Stimulated activated CD4-positive, alpha-beta T cell treated with anti-CD3 and anti-CD28 coated beads, Interleukin-4, amount 100 ng/mL, for 1 hour (primary cell): Measurements from ENCODE around the gene CACNA1B.

Source experiments
- DNase-seq: peaks from one replicate; pipeline ENCODE4 v3.0.0-alpha.2; 2020

CACNA1B gene

DNA sequence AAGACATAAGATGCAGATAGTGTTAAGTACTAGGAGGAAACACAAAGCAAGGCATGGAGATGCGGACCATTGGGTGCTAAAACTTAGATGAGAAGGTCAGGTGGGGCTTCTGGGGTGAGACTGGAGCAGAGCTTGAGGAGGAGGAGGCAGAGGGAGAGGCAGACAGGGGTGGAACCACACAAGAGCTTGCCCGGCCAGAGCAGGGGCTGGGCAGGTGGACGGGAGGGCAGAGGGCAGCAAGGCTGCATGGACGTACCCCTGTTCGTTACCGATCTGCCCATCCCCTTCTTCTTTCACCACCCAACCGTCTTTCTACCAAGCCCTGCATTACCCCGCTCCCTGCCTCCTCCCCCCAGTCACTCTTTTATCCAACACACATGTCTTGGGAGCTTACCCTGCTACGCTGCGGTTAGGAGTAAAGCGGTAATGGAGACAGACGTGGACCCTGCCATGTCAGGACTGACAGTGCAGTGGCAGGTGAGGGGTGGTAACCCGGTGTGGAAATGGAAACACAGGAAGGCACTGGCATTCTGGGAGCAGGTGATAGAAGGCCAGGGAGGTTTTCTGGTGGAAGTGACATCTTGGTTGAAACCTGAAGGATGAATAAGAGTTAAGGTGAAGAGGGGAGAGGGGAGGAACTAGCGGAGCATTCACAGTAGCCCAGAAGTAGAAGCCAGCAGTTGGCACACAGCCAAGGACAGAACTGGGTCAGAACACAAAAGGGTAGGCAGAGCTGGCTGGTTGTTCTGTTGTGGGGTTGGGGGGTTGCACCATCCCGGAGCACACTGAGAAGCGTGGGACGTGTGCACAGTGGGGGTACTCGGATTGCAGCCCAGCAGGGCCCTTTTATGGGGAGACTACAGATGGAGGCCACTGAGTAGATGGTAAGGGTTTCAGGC, 167.2 kb downstream of the CACNA1B start:
- no peak for DNase-seq

DNA sequence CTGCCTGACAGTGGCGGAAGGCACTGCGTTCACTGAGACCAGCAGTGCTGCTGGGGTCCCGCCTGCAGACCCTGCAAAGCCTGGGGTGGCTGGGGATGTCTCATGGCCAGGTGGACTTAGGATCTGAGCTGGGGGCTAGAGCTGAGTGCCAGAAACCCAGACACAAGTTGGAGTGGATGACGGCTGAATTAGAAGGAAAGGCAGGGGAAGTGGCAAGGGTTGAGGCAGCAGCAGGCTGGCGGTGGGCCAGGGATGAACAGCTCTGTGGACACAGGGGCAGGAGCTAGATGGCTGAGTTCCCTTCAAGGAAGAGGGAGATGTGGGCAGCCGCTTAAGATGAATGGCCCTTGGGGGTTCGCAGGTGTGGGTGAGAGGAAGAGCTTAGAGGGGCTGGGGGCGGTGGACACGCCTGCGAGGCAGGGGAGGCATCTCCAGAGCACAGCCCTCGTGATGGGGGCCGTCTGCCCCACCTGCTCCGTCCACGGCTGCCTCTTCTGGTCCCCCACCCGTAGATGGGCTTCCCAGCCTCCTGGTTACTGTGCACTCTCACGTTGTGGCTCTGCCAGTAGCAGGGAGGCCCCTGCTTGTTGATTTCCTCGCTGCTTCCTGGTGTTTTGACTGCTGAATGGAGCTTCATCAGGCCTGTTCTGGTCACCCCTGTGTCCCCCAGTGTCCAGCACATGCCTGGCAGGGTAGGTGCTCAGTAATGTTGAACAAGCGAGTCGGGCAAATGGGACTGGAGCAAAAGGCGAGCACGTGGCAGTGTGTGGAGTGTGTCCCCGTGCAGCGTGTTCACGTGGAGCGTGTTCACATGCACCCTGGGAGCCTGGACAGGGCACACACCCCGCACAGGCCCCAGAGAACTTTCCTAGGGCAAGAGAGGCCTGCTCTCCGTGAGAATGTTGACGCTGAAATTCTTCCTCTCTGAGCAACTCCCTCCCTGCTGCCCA, 168.2 kb downstream of the CACNA1B start:
- no peak for DNase-seq

DNA sequence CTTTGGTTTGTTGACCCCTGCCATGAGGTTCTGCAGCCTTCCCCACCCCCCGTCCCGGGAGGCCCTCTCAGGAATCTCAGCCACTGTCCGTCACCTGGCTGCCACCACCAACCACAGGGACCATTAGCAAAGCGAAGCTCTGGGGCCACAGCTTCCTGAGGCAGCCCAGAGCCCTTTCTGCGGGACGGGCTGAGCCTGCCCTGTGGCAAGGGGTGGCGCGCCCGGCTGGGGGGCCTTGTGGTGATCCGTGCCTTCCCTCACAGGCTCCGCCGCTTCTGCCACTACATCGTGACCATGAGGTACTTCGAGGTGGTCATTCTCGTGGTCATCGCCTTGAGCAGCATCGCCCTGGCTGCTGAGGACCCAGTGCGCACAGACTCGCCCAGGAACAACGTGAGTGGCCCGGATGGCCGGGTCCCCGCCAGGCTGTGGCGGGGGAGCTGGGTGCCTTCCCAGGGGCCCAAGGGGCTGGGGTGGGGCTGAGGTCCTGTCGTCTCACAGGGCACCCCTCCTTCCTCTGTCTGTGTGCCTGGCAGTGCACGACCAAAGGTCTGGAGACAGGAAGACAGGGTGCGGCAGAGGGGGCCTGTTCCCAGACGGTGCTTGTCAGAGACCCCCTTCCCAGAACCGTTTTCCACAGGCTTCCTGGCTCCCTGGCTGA, 169.2 kb downstream of the CACNA1B start:
- DNase-seq = no peak

DNA sequence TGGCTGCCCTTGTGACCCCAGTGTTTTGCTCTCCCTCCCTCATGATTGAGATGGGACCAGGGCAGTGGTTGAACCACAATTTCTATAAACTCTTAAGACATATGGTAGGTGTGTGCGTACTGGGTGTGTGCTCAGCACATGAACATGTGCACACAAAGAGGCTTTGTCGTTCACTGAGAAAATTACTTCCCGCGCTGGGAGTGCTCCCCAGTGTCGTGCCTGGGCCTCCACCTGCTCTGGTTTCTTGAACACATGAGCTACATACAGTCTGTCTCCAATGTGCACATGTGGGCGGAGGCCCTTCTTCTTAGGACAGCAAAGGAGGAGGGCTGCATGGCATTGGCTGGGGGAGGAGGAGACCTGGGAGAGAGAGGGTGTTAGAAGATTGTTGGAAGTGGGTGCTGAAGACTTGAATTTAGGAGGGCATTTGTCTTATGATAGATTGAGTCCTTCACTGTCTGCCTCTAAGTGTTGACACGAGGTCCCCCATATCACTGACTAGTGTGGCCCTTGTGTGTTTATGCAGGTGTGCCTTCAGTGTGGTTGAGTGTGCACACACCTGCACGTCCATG, 170.0 kb downstream of the CACNA1B start:
- DNase-seq = no peak

DNA sequence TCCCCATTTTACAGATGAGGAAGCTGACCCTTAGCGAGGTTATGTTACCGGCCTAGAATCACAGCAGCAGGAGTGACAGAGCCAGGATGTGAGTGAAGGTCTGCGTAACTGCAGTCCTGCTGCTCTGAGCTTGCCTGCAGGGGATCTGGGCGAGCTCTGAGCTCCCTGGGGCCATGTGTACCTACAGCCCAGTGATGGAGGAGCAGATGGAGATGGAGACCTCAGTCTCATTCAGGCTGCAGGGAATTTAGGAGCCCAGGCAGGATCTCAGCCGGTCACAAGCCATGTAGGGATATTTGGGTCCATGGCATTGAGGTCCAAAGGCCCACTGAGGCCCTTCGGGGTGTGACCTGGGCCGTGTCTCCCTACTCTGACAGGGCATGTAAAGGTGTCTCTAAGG, 170.6 kb downstream of the CACNA1B start:
- no peak for DNase-seq

DNA sequence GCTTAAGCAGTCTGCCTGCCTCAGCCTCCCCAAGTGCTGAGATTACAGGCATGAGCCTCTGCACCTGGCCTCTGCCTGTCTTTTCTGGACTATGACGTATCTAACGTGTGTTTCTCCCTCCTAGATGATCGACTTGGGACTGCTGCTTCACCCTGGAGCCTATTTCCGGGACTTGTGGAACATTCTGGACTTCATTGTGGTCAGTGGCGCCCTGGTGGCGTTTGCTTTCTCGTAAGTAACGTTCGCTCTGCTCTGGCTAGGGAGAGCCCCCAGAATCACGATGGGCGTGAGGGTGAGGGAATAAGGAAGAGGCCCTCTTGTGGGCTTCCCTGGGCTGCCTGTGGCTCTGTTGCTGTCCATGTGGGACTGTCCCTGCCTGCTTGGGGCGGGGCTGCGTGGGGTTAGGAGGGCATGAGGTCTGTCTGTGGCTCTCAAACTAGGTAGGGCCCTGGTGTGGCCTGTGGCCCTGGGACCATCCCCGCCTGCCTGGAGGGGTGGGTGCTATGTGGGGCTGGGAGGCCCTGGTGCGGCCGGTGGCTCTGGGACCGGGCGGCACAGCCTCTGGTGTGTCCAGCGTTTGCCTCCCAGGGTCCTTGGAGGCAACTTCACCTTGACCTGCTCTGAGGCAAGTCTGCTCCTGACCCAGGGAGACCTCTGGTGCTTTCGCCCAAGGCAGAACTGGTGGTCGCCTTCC, 171.7 kb downstream of the CACNA1B start:
- DNase-seq = no peak

DNA sequence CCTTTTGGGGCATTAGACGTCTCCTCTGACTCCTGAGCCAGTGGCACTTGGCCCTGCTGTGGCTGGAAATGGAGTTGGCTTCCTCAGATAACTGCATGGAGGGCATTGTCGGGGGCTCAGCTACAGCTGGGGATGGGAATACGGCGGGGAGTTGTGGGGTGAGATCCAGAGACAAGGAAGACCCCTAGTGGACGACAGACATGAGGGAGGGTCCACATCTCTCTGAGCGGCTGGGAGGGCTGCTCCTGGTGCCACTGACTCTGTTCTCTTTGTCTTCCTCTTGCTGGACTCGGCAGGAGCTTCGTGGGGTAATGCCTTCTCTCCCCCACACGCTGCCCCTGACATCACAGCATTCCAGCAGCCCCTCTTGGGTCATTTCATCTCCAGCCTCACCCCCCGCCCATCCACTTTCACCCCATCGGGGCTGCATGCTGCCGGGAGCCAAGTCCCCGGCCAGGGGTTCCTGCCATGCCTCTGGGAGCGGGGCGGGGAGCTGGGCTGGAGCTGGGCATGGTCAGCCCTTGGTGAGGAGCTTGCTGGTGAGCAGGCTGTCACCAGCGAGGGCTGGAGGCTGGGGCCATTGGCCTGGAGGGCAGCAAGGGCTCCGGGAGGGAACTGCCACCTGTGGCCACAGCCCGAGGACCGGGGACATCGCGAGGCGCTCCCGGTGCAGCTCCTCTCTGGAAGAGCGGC, 172.3 kb downstream of the CACNA1B start:
- no peak for DNase-seq

DNA sequence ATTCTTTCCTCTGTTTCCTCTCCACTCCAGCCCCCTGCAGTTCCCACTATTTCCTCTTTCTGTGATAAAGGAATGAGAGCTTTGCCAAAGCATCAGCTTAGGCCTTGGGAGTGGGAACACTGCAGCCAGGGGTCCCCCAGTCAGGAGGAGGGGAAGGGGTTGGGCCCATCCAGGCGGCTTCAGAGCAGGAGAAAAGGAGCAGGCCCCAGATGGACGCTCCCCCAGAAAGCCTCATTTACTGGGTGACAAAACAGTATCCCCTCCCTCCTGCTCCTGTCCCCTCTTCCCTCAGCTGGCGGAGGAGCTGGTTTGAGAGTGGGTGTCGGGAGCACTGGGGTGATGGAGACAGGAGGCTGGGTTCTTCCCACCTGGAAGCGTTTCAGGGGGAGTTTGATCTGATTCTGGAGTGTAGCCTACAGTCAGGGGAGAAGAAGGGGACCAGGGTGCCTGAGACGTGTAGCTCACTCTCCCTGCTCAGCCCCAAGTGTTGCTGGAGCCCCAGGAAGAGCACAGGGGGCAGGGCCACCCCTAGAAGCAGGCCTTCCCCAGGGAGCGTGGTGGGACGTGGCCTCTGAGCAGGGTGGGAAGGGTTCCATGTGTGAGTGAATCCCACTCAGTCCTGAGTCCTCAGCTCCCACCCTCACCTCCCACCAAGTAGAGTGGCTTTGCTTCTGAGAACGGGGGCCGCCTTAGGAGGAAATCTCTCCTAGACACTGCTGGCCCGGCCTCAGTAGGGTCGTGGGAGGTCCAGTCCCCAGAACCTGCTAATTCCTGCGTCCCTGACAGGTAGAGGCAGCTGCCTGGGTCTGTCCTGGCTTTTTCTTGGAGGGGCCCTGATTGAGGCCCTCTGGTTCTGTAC, 173.1 kb downstream of the CACNA1B start:
- DNase-seq = no peak

DNA sequence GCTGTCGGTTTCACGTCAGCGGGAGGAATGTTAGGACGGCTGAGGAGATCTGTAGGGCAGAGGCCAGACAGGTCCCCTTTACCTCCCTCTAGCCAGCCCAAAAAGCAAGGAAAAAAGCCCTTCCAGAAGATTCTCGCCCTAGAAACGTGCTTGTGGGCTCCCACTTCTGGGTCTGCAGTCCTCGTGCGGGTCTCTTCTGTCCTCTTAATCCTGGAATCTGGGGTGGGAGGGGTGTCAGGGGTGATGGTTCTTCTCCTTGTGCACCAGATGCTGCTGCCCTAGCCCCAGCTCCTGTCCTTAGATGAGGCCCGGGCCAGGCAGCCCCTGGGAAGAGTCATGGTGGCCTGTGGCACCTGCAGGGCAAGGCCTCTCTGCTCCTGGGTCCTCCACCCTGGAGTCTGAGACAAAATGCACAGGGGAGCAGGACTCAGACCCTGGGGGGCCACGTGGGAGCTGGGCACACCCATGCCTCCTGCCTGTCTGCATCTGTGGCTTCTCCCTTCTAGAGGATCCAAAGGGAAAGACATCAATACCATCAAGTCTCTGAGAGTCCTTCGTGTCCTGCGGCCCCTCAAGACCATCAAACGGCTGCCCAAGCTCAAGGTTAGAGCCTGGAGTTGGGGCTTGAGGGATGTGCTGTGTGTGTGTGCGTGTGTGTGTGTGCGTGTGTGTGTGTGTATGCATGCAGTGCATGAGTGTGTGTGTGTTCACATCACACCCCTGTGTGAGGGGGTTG, 174.2 kb downstream of the CACNA1B start:
- no peak for DNase-seq

DNA sequence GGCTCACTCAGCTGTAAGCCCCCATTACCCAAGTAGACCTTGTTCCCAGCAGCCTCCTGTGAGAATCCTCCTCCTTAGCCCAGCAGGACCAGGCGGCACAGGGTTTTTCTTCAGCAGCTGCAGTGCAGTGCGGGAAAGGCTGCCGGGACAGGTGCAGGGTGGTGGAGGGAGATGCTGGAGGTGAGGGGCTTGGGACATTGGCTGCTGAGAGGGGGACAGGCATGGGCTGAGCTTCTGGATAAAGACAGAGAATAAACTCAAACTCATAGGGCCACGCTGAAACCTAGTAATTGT, 174.7 kb downstream of the CACNA1B start:
- DNase-seq = no peak

DNA sequence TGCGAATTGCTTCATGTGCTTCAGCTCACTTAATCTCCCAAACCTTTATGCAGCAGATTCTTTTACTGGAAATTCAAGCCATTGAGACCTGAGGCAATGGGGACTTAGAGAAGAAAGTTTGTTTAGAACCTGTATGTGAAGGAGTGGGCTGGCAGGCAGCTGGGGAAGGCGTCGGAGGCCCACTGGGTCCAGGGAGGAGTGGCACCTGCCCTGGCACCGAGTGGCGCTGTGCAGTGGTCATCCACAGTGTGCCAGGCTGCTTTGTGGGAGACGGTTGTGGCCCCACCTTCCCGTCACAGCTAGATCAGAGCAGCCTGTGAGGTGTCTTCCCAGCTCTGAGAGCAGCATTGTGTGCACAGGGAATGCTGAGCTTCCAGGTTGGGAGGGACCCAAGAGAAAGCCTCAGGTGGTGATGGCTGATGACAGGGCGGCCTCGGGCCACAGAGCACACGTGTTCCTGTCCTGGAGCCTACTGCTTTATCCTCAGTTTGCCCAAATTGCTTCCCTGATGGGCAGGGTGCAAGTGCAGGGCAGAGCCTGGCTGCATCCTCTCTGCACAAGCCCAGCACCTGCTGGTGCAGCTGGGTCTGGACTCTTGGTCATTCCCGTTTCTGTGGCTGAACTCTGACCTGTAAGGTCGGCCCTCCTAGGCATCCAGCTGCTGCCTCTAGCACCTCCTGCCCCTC, 175.2 kb downstream of the CACNA1B start:
- no peak for DNase-seq

DNA sequence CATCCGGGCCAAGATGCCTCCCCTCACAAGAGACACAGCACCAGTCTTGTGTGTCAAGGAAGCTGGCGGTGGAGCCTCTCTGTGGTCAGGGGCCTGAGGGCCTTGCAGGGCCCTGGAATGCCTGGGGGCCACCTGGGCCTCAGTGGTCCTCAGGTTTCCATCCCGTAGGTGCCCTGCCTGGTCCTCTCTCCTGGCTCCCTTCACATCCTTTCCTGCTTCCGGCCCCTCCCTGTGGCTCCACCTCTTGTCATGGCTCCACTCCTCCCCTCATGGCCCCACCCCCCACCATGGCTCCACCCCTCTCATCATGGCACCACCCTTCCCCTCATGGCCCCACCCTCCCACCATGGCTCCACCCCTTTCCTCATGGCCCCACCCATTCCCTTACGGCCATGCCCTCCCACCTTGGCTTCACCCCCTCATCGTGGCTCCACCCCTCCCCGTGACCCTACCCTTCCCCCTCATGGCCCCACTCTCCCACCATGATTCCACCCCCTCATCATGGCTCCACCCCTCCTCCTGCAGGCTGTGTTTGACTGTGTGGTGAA, 175.8 kb downstream of the CACNA1B start:
- no peak for DNase-seq

DNA sequence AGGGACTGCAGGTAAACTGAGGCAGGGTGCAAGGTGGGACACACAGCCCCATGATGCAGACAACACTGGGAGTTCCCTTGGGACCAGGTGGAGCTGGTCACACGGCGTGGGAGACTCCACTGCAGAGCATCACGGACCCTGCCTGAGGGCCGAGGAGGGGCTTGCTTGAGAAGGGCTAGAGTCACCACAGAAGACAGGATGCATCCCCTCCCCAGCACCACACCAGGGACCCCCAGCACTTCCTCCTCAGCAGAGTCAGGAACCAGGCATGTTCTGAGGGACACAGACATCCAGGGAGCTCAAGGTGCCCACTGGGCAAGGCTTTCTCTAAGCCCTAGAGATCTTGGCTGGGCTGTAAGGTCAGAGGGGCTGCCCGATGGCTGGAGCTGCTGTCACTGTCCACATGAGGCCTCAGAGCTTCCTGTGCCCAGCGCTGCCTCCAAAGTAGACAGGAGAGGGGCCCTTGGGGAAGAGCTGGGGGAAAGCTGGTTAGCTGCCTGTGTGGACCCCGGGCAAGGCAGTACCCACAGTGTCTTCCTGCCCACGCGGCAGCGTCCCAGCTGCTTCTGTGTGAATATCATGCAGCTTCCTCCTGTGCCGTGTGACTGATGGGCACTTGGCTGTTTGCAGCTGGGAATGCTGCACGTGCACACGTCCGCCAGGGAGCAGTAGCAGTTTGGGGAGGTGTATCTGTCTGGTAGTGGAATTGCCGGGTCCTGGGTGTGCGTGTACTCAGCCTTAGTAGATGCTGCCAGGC, 176.6 kb downstream of the CACNA1B start:
- DNase-seq = no peak

DNA sequence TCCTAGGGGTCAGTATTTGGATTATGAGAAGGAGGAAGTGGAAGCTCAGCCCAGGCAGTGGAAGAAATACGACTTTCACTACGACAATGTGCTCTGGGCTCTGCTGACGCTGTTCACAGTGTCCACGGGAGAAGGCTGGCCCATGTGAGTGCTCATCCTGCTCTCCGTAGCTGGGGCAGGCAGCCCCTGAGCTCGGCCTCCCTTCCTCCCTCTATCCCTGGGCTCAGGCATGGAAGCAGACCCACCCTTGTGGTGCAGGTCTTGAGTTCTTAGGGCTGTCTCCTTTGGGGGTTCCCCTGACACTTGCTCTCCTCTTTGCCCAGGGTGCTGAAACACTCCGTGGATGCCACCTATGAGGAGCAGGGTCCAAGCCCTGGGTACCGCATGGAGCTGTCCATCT, 180.1 kb downstream of the CACNA1B start:
- DNase-seq = no peak

DNA sequence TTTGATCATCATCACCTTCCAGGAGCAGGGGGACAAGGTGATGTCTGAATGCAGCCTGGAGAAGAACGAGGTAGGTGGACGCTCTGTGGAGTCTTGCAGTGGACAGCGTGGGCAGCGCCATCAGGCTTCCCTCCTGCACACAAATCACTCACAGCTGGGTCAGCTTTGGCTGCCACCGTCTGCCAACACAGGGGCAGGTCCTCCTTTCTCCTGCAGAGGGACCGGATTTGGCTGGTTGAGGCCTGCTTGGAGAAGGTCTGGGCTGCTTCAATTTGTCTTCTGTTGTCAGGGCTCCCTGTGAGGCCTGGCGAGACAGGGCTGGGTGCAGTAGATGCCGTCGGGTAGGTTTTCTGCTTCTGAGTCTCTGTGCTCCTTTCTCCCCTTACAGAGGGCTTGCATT, 180.6 kb downstream of the CACNA1B start:
- DNase-seq = no peak

DNA sequence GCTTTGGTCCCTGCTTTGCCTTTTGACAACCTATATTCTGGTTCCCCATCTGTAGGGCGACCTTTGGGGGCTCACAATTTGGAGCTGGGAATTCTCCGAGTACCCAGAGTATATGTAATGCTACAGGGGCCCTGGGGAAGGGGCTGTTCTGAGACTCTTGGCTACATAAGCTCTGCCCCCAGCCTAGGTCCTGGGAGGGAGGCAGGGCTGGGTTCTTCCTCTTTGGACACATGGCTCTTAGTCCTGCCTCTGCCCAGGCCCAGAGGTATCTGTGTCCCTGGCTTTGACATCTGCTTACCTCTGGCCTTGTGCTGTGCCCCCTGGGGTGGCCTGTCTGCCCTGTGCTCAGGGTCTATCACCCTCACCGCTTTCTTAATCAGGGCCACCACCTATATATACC, 181.6 kb downstream of the CACNA1B start:
- DNase-seq = no peak

DNA sequence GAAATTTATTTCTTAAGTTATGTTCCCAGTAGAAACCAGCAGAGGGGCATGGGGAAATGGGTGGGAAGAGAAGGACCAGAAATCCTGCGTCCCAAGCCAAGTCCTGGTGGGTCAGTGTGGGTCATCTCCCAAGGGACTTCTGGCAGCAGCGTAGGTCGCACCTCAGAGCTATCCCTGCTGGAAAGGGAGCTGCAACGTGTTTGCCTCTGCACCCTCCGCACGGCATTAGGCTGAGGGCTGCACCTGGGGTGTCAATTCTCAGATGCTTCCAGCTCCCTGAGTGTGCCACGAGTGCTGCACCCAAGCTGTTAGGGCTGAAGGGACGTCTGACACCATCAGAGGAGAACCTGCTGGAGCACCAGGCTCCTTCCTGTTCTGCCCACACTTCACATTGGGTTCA, 182.8 kb downstream of the CACNA1B start:
- DNase-seq = no peak

DNA sequence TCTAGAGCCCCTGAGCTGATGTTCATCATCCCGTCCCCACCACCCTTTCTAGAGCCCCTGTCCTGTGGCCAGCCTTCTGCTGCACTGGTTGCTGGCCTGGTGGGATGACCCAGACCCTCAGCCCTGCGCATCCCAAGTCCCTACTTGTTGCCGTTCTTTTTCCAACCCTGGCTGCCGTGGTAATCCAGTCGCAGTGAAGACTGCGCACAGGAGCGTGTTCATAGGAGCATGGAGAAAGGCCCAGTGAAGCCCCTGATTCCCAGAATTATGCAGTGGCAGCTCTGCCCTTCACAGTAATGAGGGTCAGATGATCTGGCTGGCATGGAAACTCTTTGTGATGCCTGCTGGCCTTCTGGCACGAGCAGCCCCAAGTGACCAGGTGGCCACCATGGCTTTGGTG, 183.3 kb downstream of the CACNA1B start:
- no peak for DNase-seq
